ENCODE results near the gene TANC2. TPM values are rescaled to one million over a fixed set of nuclear protein-coding genes. Genes with fewer than 3 reads are reported as not detected.

Gene TANC2
- total RNA-seq, 2 experiments from 2014 or later: 9.8 to 10.1 TPM

DNA sequence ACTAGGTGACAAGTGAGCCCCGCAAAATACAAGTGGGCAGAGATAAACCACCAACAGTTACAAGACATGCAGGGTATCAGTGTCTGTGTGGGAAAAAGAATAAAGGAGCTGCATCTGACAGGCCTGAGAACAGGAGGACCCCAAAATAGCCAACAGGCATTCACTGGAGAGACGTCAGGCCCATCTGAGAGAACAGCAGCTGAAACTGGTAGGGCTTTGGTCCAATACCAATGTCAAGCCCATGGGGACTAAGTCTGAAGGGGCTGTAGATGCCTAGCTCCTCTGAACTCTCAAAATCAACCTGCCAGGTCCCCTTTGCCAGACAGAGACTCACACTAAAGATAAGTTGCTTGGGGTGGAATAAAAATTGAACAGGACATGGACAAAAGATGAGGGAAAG, 30.5 kb upstream of the TANC2 start:
- no peaks in the 10 kb centered on the region for H3K36me3 Mint-ChIP-seq (ENCODE audit: low read depth)
- no peaks in the 10 kb centered on the region for H3K4me1 Mint-ChIP-seq
- H3K4me3 Mint-ChIP-seq: no peak overlapping the region
- DNase-seq: no peak
- no peak overlapping the region for H3K27ac Mint-ChIP-seq
- ChIA-PET CTCF (no interaction called here), POLR2A (no interaction called here)
- H3K27me3 Mint-ChIP-seq: peaks cover 34% of the 10 kb centered on the region
- peaks cover 4% of the 10 kb centered on the region for H3K9me3 Mint-ChIP-seq

DNA sequence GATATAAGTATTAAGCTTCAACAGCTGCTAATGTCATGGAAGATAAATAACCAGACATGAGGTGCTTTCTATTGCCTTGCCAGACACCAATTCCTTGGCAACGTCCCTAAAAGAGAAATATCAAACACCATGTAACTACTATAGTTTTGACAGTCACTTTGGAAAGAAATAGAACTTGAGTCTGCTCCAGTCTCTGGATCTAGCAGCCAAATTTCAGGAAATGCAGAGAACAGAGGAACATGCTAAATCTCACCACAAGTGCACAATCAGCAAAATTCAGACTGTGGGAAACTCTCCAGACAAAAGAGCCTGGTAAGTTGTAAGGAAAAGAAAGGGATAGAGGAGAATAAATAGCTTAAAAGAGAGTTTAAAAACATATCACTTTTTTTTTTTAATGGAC, 28.4 kb upstream of the TANC2 start:
- Mint-ChIP-seq H3K4me3 (no peak overlapping the region), H3K27me3 (peaks cover 44% of the 10 kb centered on the region), H3K36me3 (ENCODE audit: low read depth) (peaks cover 1% of the 10 kb centered on the region), H3K4me1 (no peaks in the 10 kb centered on the region), H3K27ac (no peak overlapping the region), H3K9me3 (peaks cover 14% of the 10 kb centered on the region)
- POLR2A ChIA-PET: no interaction called here
- no peak for DNase-seq
- CTCF ChIA-PET: interaction anchor here (0.6 kb wide), 1 partner anchor 10 kb away, joined by 3 read pairs; no protein-coding TSS in a partner anchor

- ChIA-PET CTCF (no interaction called here), POLR2A (no interaction called here)
- no peak overlapping the region for H3K27ac Mint-ChIP-seq
- H3K4me3 Mint-ChIP-seq: no peak overlapping the region
- no peak for DNase-seq
- peaks cover 48% of the 10 kb centered on the region for H3K27me3 Mint-ChIP-seq
- H3K9me3 Mint-ChIP-seq: peaks cover 14% of the 10 kb centered on the region
- H3K36me3 Mint-ChIP-seq (ENCODE audit: low read depth): peaks cover 1% of the 10 kb centered on the region
- no peaks in the 10 kb centered on the region for H3K4me1 Mint-ChIP-seq
Measured at GRCh38 chr17:62941358-62941991, 24.6 kb upstream of the TANC2 start.

DNA sequence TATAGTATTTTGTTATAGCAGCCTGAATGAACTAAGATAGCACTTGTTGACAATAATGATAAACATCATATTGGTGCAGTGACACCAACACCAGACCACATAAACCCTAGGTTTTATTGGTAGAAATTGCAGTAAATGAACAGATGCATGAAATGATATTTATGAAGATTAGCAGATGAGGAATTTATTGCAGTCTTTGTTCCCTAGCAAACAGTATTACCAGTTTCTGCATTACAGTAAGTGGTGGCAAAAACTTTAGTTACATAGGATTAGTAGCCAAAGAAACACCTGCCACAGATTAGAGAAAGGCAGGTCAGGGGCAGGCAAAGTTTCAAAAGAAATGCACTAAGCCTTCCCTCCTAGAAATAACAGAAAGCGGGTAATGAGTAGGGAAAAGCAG, 17.7 kb upstream of the TANC2 start:
- H3K4me3 Mint-ChIP-seq: no peak overlapping the region
- no peak overlapping the region for H3K27ac Mint-ChIP-seq
- DNase-seq: no peak
- H3K27me3 Mint-ChIP-seq: peaks cover 29% of the 10 kb centered on the region
- H3K9me3 Mint-ChIP-seq: no peaks in the 10 kb centered on the region
- POLR2A ChIA-PET: interaction anchor here (0.6 kb wide), 1 partner anchor 10 kb away, joined by 3 read pairs; no protein-coding TSS in a partner anchor
- no peaks in the 10 kb centered on the region for H3K4me1 Mint-ChIP-seq
- H3K36me3 Mint-ChIP-seq (ENCODE audit: low read depth): no peaks in the 10 kb centered on the region
- CTCF ChIA-PET: no interaction called here

- POLR2A ChIA-PET: no interaction called here
Measured at GRCh38 chr17:62949036-62949435, 17.0 kb upstream of the TANC2 start.

DNA sequence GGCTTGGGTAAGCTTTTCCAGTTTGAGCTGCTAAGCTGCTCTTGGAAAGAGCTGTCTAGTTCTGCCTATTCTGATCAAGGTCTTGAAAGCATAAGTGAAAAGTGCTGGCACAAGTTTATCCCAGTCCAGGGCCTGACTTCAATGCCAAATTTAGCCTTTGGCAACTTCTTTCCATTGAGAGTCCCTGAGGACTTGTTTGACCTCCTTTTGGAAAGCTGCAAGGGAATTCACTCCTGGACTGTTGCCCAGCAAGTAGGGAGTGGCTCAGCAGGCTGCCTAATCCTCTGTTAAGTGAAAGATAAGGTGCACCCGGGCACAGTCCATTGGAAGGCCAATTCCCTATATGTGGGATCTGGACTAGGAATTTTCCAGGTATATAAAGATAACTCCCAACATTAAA, 16.0 kb upstream of the TANC2 start:
- no peak overlapping the region for H3K27ac Mint-ChIP-seq
- H3K36me3 Mint-ChIP-seq (ENCODE audit: low read depth): no peaks in the 10 kb centered on the region
- POLR2A ChIA-PET: interaction anchor here (0.6 kb wide), 1 partner anchor 28 kb away, joined by 3 read pairs; no protein-coding TSS in a partner anchor
- H3K4me1 Mint-ChIP-seq: no peaks in the 10 kb centered on the region
- no peaks in the 10 kb centered on the region for H3K9me3 Mint-ChIP-seq
- H3K4me3 Mint-ChIP-seq: no peak overlapping the region
- DNase-seq: no peak
- peaks cover 24% of the 10 kb centered on the region for H3K27me3 Mint-ChIP-seq
- CTCF ChIA-PET: interaction anchor here (0.5 kb wide), 1 partner anchor 817 kb away, joined by 4 read pairs; no protein-coding TSS in a partner anchor

More at GRCh38 chr17:62949036-62949435, 17.0 kb upstream of the TANC2 start:
- no peak for DNase-seq
- Mint-ChIP-seq H3K36me3 (ENCODE audit: low read depth) (no peaks in the 10 kb centered on the region), H3K27ac (no peak overlapping the region), H3K4me3 (no peak overlapping the region), H3K27me3 (peaks cover 24% of the 10 kb centered on the region), H3K4me1 (no peaks in the 10 kb centered on the region), H3K9me3 (no peaks in the 10 kb centered on the region)
- CTCF ChIA-PET: no interaction called here

DNA sequence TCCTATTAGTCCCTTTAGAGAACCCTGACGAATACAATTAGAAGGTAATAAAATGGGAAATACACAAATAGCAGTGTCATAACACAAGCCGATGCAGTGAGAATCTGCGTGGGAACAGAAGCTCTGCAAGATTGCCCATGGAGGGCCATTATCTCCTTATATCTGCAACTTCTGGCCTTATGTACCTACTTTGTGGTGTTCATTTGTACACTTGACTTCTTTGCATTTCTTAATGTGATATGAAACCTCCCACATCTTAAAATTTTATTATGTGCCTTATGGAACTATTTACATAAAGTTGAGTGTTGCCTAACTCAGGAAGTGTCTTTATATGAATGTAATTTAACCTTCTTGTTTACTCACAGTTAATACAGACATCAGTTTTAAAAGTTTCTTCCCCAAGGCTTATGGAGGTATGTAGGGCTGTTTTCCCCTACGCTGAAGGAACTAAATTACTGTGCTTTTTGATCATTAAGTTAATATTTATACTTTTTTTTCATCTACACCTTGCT, 10.1 kb upstream of the TANC2 start:
- H3K36me3 Mint-ChIP-seq (ENCODE audit: low read depth): no peaks in the 10 kb centered on the region
- CTCF ChIA-PET: no interaction called here
- no peak for DNase-seq
- no peak overlapping the region for H3K27ac Mint-ChIP-seq
- no peak overlapping the region for H3K4me3 Mint-ChIP-seq
- no peaks in the 10 kb centered on the region for H3K9me3 Mint-ChIP-seq
- POLR2A ChIA-PET: no interaction called here
- H3K27me3 Mint-ChIP-seq: peaks cover 17% of the 10 kb centered on the region
- H3K4me1 Mint-ChIP-seq: no peaks in the 10 kb centered on the region

DNA sequence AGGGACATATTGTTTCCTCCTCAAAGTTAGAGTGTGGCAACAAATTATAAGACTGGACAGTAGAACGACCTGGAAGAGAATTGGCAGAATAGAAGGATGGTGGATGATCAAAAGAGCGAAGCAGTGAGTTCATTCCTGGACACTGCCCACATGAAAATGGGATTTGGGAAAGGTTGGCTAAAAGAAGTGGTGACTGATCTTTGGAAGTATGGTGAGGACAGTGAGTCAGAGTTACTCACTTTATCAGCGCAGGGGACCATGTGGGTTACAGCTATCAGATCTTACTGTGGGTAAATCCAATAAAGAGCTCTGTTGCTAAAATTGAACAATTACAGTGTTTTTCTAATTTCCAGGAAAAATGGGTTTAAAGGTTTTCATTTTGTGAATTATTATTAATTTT, 2.7 kb upstream of the TANC2 start:
- ChIA-PET CTCF (no interaction called here), POLR2A (no interaction called here)
- Mint-ChIP-seq H3K4me3 (no peak overlapping the region), H3K27ac (no peak overlapping the region), H3K27me3 (peaks cover 54% of the 10 kb centered on the region), H3K4me1 (peaks cover 23% of the 10 kb centered on the region), H3K9me3 (no peaks in the 10 kb centered on the region), H3K36me3 (ENCODE audit: low read depth) (no peaks in the 10 kb centered on the region)
- DNase-seq: no peak

- ChIA-PET CTCF (no interaction called here), POLR2A (no interaction called here)
- H3K4me3 Mint-ChIP-seq: no peak overlapping the region
- peaks cover 58% of the 10 kb centered on the region for H3K27me3 Mint-ChIP-seq
- H3K36me3 Mint-ChIP-seq (ENCODE audit: low read depth): no peaks in the 10 kb centered on the region
- H3K27ac Mint-ChIP-seq: no peak overlapping the region
- peaks cover 28% of the 10 kb centered on the region for H3K4me1 Mint-ChIP-seq
- DNase-seq: no peak
- H3K9me3 Mint-ChIP-seq: no peaks in the 10 kb centered on the region
Measured at GRCh38 chr17:62964506-62964905, 1.5 kb upstream of the TANC2 start.

- Mint-ChIP-seq H3K4me3 (peak overlapping the region; percentile 82), H3K36me3 (ENCODE audit: low read depth) (no peaks in the 10 kb centered on the region), H3K27ac (peak overlapping the region; percentile 92), H3K27me3 (peaks cover 56% of the 10 kb centered on the region), H3K4me1 (peaks cover 28% of the 10 kb centered on the region), H3K9me3 (no peaks in the 10 kb centered on the region)
- DNase-seq: no peak
- ChIA-PET CTCF (no interaction called here), POLR2A (interaction anchor here (0.5 kb wide), 1 partner anchor 1098 kb away, joined by 3 read pairs; no protein-coding TSS in a partner anchor)
Measured at GRCh38 chr17:62965174-62965685, 805 bp upstream of the TANC2 start.

DNA sequence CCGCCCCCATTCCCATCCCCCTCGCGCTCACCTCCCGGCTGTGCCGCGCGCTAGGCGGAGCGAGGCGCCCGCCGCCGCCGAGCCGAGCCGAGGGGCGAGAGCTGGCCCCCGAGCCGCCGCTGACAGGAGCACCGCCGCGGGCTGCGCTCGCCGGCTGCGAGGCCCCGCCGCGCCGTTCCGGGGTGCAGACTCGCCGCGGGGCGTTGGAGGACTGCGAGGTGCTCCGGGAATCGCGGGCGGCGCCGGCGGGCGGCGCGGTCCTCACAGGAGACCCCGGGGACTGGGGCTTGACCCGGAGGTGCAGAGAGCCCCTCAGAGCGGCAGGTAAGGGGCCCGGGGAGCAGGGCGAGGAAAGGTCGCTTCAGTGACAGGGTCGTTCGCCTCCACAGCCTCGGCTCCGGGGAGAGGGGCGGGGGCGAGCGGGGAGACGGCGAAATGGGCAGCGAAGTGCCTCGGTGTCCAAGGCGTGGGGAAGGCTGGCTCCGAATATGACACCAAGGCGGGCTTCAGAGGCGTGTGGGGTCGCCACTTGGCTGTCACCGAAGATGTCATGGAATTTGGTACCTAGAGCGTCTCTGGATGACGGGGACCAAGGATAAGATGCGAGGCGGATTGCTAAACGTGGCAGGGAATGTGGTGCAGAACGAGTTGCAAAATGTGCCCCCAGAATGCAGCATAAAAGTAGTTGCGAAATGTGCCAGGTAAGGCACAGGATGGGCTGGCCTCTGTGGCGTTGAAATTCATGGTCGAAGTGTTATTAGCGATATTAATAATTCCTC, 580 bp downstream of the TANC2 start:
- CTCF ChIA-PET: no interaction called here
- peak overlapping the region; percentile 76 for H3K4me3 Mint-ChIP-seq
- peaks cover 48% of the 10 kb centered on the region for H3K27me3 Mint-ChIP-seq
- H3K9me3 Mint-ChIP-seq: no peaks in the 10 kb centered on the region
- no peaks in the 10 kb centered on the region for H3K36me3 Mint-ChIP-seq (ENCODE audit: low read depth)
- POLR2A ChIA-PET: interaction anchor here (0.6 kb wide), 1 partner anchor 68 kb away, joined by 3 read pairs; no protein-coding TSS in a partner anchor
- H3K4me1 Mint-ChIP-seq: peaks cover 28% of the 10 kb centered on the region
- peak; percentile 45 for DNase-seq
- peak overlapping the region; percentile 57 for H3K27ac Mint-ChIP-seq

- Mint-ChIP-seq H3K27ac (peak overlapping the region; percentile 57), H3K9me3 (no peaks in the 10 kb centered on the region), H3K4me3 (peak overlapping the region; percentile 76), H3K4me1 (peaks cover 28% of the 10 kb centered on the region), H3K27me3 (peaks cover 45% of the 10 kb centered on the region), H3K36me3 (ENCODE audit: low read depth) (no peaks in the 10 kb centered on the region)
- ChIA-PET CTCF (no interaction called here), POLR2A (no interaction called here)
- no peak for DNase-seq
Measured at GRCh38 chr17:62967205-62967529, 1.1 kb downstream of the TANC2 start.

- Mint-ChIP-seq H3K36me3 (ENCODE audit: low read depth) (no peaks in the 10 kb centered on the region), H3K9me3 (no peaks in the 10 kb centered on the region), H3K27me3 (peaks cover 34% of the 10 kb centered on the region), H3K27ac (no peak overlapping the region), H3K4me3 (peak overlapping the region; percentile 22), H3K4me1 (peaks cover 28% of the 10 kb centered on the region)
- ChIA-PET CTCF (no interaction called here), POLR2A (no interaction called here)
- peak; percentile 69 for DNase-seq
Measured at GRCh38 chr17:62968445-62968923, 2.4 kb downstream of the TANC2 start.
